HEK293 (cell line): ENCODE measurements around the gene PBX2.
"Not testable (repeated sequence)": the region's sequence is repeated elsewhere in the genome, so short reads cannot be mapped to it uniquely, and the experiment has no call there.

ENCODE experiments used
- CTCF ChIA-PET: fragments of 350-600 bp; formaldehyde crosslinking; extraction: SDS; loops from one replicate; lab custom pipeline; 2021; ENCODE audit warnings: antibody characterized with exemption; lab: Yijun Ruan, JAX
- POLR2A ChIA-PET: fragments of 300-600 bp; formaldehyde crosslinking; extraction: SDS; loops from one replicate; lab custom pipeline; 2020; ENCODE audit warnings: antibody characterized with exemption, inconsistent platforms; lab: Yijun Ruan, JAX
- H3K27ac ChIP-seq: fragments of 200-500 bp; sonication (Bioruptor generic); 2 replicates; pipeline ENCODE4 v1.5.1; 2014; ENCODE audit warnings: low read depth, low read length, control low read depth, inconsistent platforms; ENCODE audit errors: extremely low read depth
- H3K36me3 ChIP-seq, 2 experiments: fragments of 200-500 bp in 1 of 2; sonication (Bioruptor generic) in 1 of 2; 1 replicate in 1 of 2; 2 replicates in 1 of 2; pipeline ENCODE4 v1.5.1; 2014 to 2017; ENCODE audit warnings: inconsistent platforms in 2 of 2, low read length in 2 of 2; ENCODE audit not compliant: control insufficient read depth in 2 of 2, insufficient read depth in 1 of 2
- H3K4me1 ChIP-seq: fragments of 200-500 bp; sonication (Bioruptor generic); 2 replicates; pipeline ENCODE4 v1.5.1; 2014; ENCODE audit warnings: mild to moderate bottlenecking, low read length, inconsistent platforms; ENCODE audit not compliant: control insufficient read depth, insufficient read depth
- H3K4me3 ChIP-seq: 2 replicates; pipeline ENCODE4 v1.5.1; 2011; ENCODE audit warnings: low read depth, mild to moderate bottlenecking, control low read depth, low read length, moderate library complexity
- H3K9me3 ChIP-seq: fragments of 200-500 bp; sonication (Bioruptor generic); 2 replicates; pipeline ENCODE4 v1.5.1; 2014; ENCODE audit warnings: low read depth, low read length, inconsistent platforms; ENCODE audit not compliant: control insufficient read depth, insufficient read depth
- EGR2 ChIP-seq: fragments of 450-650 bp; formaldehyde crosslinking; IDR thresholded peaks from 2 replicates; pipeline ENCODE4 v1.5.1; 2016; ENCODE audit warnings: low read depth, missing biosample characterization, missing genetic modification characterization
- GLI4 ChIP-seq: fragments of 450-650 bp; formaldehyde crosslinking; IDR thresholded peaks from 2 replicates; pipeline ENCODE4 v1.5.1; 2016; ENCODE audit warnings: missing biosample characterization, missing genetic modification characterization
- INSM2 ChIP-seq: fragments of 450-650 bp; formaldehyde crosslinking; IDR thresholded peaks from 2 replicates; pipeline ENCODE4 v1.5.1; 2016; ENCODE audit warnings: missing biosample characterization, missing genetic modification characterization
- KLF10 ChIP-seq: fragments of 450-650 bp; IDR thresholded peaks from 2 replicates; pipeline ENCODE4 v1.5.1; 2018; ENCODE audit warnings: missing biosample characterization, mild to moderate bottlenecking, missing genetic modification characterization
- KLF9 ChIP-seq: fragments of 450-650 bp; formaldehyde crosslinking; IDR thresholded peaks from 2 replicates; pipeline ENCODE4 v1.5.1; 2016; ENCODE audit warnings: missing biosample characterization, missing genetic modification characterization, low read depth
- PRDM1 ChIP-seq: fragments of 450-650 bp; formaldehyde crosslinking; IDR thresholded peaks from 2 replicates; pipeline ENCODE4; 2016; ENCODE audit warnings: missing biosample characterization, missing genetic modification characterization
- SP2 ChIP-seq: fragments of 450-650 bp; formaldehyde crosslinking; IDR thresholded peaks from 2 replicates; pipeline ENCODE4 v1.5.1; 2016; ENCODE audit warnings: missing biosample characterization, missing genetic modification characterization
- ZFHX2 ChIP-seq: fragments of 450-650 bp; formaldehyde crosslinking; conservative IDR thresholded peaks from 2 replicates; pipeline ENCODE4 v1.5.1; 2016; ENCODE audit warnings: missing biosample characterization, missing genetic modification characterization
- ZNF280D ChIP-seq: fragments of 450-650 bp; formaldehyde crosslinking; IDR thresholded peaks from 2 replicates; pipeline ENCODE4 v1.5.1; 2016; ENCODE audit warnings: missing biosample characterization, missing genetic modification characterization
- ZNF311 ChIP-seq: fragments of 450-650 bp; formaldehyde crosslinking; IDR thresholded peaks from 2 replicates; pipeline ENCODE4 v1.5.1; 2017; ENCODE audit warnings: missing biosample characterization, missing genetic modification characterization, borderline replicate concordance
- ZNF416 ChIP-seq: fragments of 450-650 bp; formaldehyde crosslinking; IDR thresholded peaks from 2 replicates; pipeline ENCODE4 v1.5.1; 2016; ENCODE audit warnings: missing biosample characterization, missing genetic modification characterization
- ZNF600 ChIP-seq: fragments of 450-650 bp; formaldehyde crosslinking; IDR thresholded peaks from 2 replicates; pipeline ENCODE4 v1.5.1; 2016; ENCODE audit warnings: missing biosample characterization, missing genetic modification characterization
- ZNF621 ChIP-seq: fragments of 450-650 bp; formaldehyde crosslinking; IDR thresholded peaks from 2 replicates; pipeline ENCODE4 v1.5.1; 2017; ENCODE audit warnings: missing biosample characterization, missing genetic modification characterization
- ZNF629 ChIP-seq: fragments of 450-650 bp; formaldehyde crosslinking; IDR thresholded peaks from 2 replicates; pipeline ENCODE4 v1.5.1; 2017; ENCODE audit warnings: missing biosample characterization, missing genetic modification characterization
- ZNF660 ChIP-seq: fragments of 450-650 bp; IDR thresholded peaks from 2 replicates; pipeline ENCODE4 v1.5.1; 2018; ENCODE audit warnings: missing biosample characterization, mild to moderate bottlenecking, missing genetic modification characterization
- ZNF830 ChIP-seq: fragments of 450-650 bp; IDR thresholded peaks from 2 replicates; pipeline ENCODE4 v1.5.0; 2018; ENCODE audit warnings: missing biosample characterization, missing genetic modification characterization, low read depth, mild to moderate bottlenecking, moderate library complexity
- TF ChIP-seq, protein P1 (sequence below): fragments of 450-650 bp; formaldehyde crosslinking; IDR thresholded peaks from 2 replicates; pipeline ENCODE4 v1.5.1; 2017; ENCODE audit warnings: missing biosample characterization, missing genetic modification characterization
- TF ChIP-seq, protein P2 (sequence below): fragments of 450-650 bp; formaldehyde crosslinking; IDR thresholded peaks from 2 replicates; pipeline ENCODE4 v1.5.1; 2016; ENCODE audit warnings: missing biosample characterization, missing genetic modification characterization
- TF ChIP-seq, protein P3 (sequence below): fragments of 450-650 bp; formaldehyde crosslinking; IDR thresholded peaks from 2 replicates; pipeline ENCODE4 v1.5.1; 2016; ENCODE audit warnings: missing biosample characterization, missing genetic modification characterization
- TF ChIP-seq, protein P4 (sequence below): fragments of 450-650 bp; formaldehyde crosslinking; IDR thresholded peaks from 2 replicates; pipeline ENCODE4 v1.5.1; 2016; ENCODE audit warnings: missing biosample characterization, missing genetic modification characterization

The PBX2 gene

GRCh38 chr6:32185681-32186131, 4.3 kb downstream of the PBX2 start:
- not testable (repeated sequence) for H3K27ac ChIP-seq, H3K9me3 ChIP-seq, H3K4me3 ChIP-seq, H3K4me1 ChIP-seq
- CTCF ChIA-PET, result interaction anchor here (0.6 to 0.9 kb wide), 5 partner anchors 9 to 748 kb away, joined by 3 to 10 read pairs (median 6); no protein-coding TSS in a partner anchor
- TF ChIP-seq ZNF600 (peak; percentile 68), INSM2 (tag by site-specific recombination) (0 out of 2 replicates have a peak, but pooled peaks have one; percentile 37), EGR2 (tag by site-specific recombination) (peak; percentile 37; the same call in 1 of the 2 replicates), KLF10 (tag by site-specific recombination) (peak; percentile 29; the same call in 1 of the 2 replicates), KLF9 (tag by site-specific recombination) (peak; percentile 85), SP2 (peak; percentile 76), PRDM1 (tag by site-specific recombination) (peak; percentile 44; the same call in 1 of the 2 replicates), ZNF629 (tag by site-specific recombination) (peak; percentile 31; the same call in 1 of the 2 replicates)
- TF ChIP-seq, protein P1, sequence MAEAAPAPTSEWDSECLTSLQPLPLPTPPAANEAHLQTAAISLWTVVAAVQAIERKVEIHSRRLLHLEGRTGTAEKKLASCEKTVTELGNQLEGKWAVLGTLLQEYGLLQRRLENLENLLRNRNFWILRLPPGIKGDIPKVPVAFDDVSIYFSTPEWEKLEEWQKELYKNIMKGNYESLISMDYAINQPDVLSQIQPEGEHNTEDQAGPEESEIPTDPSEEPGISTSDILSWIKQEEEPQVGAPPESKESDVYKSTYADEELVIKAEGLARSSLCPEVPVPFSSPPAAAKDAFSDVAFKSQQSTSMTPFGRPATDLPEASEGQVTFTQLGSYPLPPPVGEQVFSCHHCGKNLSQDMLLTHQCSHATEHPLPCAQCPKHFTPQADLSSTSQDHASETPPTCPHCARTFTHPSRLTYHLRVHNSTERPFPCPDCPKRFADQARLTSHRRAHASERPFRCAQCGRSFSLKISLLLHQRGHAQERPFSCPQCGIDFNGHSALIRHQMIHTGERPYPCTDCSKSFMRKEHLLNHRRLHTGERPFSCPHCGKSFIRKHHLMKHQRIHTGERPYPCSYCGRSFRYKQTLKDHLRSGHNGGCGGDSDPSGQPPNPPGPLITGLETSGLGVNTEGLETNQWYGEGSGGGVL (tag by site-specific recombination), result 0 out of 2 replicates have a peak, but pooled peaks have one; percentile 27
- TF ChIP-seq, protein P2, sequence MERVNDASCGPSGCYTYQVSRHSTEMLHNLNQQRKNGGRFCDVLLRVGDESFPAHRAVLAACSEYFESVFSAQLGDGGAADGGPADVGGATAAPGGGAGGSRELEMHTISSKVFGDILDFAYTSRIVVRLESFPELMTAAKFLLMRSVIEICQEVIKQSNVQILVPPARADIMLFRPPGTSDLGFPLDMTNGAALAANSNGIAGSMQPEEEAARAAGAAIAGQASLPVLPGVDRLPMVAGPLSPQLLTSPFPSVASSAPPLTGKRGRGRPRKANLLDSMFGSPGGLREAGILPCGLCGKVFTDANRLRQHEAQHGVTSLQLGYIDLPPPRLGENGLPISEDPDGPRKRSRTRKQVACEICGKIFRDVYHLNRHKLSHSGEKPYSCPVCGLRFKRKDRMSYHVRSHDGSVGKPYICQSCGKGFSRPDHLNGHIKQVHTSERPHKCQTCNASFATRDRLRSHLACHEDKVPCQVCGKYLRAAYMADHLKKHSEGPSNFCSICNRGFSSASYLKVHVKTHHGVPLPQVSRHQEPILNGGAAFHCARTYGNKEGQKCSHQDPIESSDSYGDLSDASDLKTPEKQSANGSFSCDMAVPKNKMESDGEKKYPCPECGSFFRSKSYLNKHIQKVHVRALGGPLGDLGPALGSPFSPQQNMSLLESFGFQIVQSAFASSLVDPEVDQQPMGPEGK (tag by site-specific recombination), result peak; percentile 47; the same call in 1 of the 2 replicates
- peaks cover 0 to 61% of the 10 kb centered on the region in 2 experiments; a peak in 2 of 3 replicates for H3K36me3 ChIP-seq
- POLR2A ChIA-PET, result interaction anchor here (0.6 to 1.4 kb wide), 12 partner anchors 8 to 786 kb away, joined by 3 to 15 read pairs (median 4); partner anchors contain the start of genes AGPAT1 and MCCD1

DNA sequence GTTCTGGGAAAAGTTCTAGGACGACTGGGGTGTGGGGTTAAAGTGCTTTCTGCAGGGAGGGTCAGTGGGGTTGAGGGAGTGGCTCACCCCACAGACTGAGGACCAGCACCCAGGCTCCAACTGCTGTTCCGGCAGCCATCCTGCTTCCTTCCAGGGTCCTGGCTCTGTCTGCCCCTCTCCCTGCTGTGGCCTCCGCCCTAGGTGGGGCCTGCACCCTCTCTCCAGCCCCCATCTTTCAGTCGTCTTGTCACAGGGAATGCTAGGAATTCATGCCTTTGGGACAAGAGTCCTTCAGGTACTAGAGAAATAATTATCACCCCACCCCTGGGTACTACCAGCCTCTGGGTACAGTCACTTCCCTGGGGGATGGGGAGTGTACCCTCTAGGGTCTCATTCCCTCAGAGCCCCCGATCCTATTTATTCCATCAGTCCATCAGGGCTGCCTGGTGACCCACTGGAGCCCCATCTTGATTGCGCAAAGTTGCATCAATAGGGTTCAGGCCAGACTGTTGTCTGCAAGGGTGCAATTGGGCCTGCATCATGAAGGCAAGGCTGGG, 5.8 kb downstream of the PBX2 start, which contains the start of gene AGER:
AGER (minus strand) TSS at position 170 of the 557 bp plus-strand sequence; CDS start at position 139, 31 bp downstream.
- H3K36me3 ChIP-seq, result peaks cover 0 to 73% of the 10 kb centered on the region in 2 experiments; a peak in 2 of 3 replicates
- ChIA-PET POLR2A (no interaction called here), CTCF (interaction anchor here (2.1 kb wide), 1 partner anchor 11 kb away, joined by 9 read pairs; no protein-coding TSS in a partner anchor)
- peaks cover 4% of the 10 kb centered on the region for H3K4me1 ChIP-seq
- H3K9me3 ChIP-seq, result no peaks in the 10 kb centered on the region
- H3K4me3 ChIP-seq, result no peak within 1 kb of the TSS
- no peak within 1 kb of the TSS for H3K27ac ChIP-seq
- TF ChIP-seq, protein P3, sequence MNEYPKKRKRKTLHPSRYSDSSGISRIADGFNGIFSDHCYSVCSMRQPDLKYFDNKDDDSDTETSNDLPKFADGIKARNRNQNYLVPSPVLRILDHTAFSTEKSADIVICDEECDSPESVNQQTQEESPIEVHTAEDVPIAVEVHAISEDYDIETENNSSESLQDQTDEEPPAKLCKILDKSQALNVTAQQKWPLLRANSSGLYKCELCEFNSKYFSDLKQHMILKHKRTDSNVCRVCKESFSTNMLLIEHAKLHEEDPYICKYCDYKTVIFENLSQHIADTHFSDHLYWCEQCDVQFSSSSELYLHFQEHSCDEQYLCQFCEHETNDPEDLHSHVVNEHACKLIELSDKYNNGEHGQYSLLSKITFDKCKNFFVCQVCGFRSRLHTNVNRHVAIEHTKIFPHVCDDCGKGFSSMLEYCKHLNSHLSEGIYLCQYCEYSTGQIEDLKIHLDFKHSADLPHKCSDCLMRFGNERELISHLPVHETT (tag by site-specific recombination), result no peak
- TF ChIP-seq ZNF660 (tag by site-specific recombination), result no peak
- TF ChIP-seq ZNF621 (tag by site-specific recombination), result no peak
- TF ChIP-seq ZNF311 (tag by site-specific recombination), result no peak
- TF ChIP-seq, protein P4, sequence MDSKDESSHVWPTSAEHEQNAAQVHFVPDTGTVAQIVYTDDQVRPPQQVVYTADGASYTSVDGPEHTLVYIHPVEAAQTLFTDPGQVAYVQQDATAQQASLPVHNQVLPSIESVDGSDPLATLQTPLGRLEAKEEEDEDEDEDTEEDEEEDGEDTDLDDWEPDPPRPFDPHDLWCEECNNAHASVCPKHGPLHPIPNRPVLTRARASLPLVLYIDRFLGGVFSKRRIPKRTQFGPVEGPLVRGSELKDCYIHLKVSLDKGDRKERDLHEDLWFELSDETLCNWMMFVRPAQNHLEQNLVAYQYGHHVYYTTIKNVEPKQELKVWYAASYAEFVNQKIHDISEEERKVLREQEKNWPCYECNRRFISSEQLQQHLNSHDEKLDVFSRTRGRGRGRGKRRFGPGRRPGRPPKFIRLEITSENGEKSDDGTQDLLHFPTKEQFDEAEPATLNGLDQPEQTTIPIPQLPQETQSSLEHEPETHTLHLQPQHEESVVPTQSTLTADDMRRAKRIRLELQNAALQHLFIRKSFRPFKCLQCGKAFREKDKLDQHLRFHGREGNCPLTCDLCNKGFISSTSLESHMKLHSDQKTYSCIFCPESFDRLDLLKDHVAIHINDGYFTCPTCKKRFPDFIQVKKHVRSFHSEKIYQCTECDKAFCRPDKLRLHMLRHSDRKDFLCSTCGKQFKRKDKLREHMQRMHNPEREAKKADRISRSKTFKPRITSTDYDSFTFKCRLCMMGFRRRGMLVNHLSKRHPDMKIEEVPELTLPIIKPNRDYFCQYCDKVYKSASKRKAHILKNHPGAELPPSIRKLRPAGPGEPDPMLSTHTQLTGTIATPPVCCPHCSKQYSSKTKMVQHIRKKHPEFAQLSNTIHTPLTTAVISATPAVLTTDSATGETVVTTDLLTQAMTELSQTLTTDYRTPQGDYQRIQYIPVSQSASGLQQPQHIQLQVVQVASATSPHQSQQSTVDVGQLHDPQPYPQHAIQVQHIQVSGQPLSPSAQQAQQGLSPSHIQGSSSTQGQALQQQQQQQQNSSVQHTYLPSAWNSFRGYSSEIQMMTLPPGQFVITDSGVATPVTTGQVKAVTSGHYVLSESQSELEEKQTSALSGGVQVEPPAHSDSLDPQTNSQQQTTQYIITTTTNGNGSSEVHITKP (tag by site-specific recombination), result no peak
- TF ChIP-seq ZNF280D (tag by site-specific recombination), result no peak
- no peak for TF ChIP-seq ZNF416 (tag by site-specific recombination)
- no peak for TF ChIP-seq ZNF830
- TF ChIP-seq ZFHX2 (tag by site-specific recombination), result no peak
- no peak for TF ChIP-seq GLI4 (tag by site-specific recombination)
